ENCODE results near the gene PCDHGA11.
A peak's percentile ranks its signal among the peaks of the same experiment; 100 is the strongest.
"Not testable (repeated sequence)": the region's sequence is repeated elsewhere in the genome, so short reads cannot be mapped to it uniquely, and the experiment has no call there.

Gene PCDHGA11

DNA sequence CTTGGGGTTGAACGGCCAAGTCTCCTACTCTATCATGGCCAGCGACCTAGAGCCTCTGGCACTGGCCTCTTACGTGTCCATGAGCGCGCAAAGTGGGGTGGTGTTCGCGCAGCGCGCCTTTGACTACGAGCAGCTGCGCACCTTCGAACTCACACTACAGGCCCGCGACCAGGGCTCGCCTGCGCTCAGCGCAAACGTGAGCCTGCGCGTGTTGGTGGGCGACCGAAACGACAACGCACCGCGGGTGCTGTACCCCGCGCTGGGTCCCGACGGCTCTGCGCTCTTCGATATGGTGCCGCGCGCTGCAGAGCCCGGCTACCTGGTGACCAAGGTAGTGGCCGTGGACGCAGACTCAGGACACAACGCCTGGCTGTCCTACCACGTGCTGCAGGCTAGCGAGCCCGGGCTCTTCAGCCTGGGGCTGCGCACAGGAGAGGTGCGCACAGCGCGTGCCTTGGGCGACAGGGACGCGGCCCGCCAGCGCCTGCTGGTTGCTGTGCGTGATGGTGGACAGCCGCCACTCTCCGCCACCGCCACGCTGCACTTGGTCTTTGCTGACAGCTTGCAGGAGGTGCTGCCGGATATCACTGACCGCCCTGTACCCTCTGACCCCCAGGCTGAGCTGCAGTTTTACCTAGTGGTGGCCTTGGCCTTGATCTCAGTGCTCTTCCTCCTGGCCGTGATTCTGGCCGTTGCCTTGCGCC, 21.1 kb upstream of the PCDHGA11 start:
- no peak for DNase-seq

DNA sequence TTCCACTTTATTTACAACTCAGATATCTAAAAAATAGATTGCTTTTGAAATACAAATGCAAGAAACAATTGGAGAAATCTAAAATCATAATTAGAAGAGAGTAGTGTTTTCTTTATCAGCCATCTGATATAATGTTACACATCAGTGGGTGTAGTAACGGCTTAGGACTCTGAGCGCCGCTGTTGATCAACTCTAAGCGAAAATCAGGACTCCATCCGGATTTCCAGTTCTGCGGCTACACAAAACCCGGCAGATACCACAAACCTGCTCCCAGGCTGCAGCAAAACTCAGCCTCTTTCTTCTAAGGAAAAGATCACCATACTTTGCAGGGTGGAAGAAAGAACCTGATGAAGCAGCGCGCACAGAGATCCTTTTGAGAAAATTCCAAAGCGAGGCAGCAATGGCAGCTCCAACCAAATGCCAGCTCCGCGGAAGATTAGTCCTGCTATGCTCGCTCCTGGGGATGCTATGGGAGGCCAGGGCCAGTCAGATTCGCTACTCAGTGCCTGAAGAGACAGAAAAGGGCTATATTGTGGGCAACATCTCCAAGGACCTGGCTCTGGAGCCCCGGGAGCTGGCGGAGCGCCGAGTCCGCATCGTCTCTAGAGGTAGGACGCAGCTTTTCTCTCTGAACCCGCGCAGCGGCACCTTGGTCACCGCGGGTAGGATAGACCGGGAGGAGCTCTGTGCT, 18.2 kb upstream of the PCDHGA11 start, which contains the start of gene PCDHGA9:
TSS of gene PCDHGA9 (plus strand) at position 226 of the 691 bp plus-strand sequence. CDS start at position 401, 175 bp downstream.
- DNase-seq, result no peak

DNA sequence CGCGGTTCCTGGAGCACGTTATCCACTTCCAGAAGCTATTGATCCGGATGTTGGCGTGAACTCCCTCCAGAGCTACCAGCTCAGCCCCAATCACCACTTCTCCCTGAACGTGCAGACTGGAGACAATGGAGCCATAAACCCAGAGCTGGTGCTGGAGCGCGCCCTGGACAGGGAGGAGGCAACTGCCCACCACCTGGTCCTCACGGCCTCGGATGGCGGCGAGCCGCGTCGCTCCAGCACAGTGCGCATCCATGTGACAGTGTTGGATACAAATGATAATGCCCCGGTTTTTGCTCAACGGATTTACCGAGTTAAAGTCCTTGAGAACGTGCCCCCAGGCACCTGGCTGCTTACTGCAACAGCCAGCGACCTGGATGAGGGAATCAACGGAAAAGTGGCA, 17.5 kb upstream of the PCDHGA11 start:
- no peak for DNase-seq

DNA sequence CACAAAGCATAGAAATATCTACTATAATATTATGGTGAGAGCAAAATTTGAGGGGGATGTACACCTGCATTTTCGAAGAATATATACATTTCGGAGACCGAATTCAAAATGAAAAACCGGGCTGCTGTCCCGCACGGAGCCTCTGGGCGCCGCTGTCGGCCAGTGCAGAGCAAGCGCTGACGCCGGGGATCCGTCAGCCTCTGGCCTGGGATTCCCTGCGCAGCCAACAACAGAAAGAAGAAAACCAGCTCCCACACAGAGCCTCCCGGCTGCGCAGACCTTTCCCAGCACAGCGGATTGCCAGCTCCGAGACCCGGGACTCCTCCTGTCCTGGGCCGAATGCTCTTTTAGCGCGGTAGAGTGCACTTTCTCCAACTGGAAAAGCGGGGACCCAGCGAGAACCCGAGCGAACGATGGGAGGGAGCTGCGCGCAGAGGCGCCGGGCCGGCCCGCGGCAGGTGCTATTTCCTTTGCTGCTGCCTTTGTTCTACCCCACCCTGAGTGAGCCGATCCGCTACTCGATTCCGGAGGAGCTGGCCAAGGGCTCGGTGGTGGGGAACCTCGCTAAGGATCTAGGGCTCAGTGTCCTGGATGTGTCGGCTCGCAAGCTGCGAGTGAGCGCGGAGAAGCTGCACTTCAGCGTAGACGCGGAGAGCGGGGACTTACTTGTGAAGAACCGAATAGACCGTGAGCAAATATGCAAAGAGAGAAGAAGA, 12.9 kb upstream of the PCDHGA11 start, which contains the start of gene PCDHGB6:
TSS of gene PCDHGB6 (plus strand) at position 232 of the 716 bp plus-strand sequence. CDS start at position 414, 182 bp downstream.
- not testable (repeated sequence) for DNase-seq

DNA sequence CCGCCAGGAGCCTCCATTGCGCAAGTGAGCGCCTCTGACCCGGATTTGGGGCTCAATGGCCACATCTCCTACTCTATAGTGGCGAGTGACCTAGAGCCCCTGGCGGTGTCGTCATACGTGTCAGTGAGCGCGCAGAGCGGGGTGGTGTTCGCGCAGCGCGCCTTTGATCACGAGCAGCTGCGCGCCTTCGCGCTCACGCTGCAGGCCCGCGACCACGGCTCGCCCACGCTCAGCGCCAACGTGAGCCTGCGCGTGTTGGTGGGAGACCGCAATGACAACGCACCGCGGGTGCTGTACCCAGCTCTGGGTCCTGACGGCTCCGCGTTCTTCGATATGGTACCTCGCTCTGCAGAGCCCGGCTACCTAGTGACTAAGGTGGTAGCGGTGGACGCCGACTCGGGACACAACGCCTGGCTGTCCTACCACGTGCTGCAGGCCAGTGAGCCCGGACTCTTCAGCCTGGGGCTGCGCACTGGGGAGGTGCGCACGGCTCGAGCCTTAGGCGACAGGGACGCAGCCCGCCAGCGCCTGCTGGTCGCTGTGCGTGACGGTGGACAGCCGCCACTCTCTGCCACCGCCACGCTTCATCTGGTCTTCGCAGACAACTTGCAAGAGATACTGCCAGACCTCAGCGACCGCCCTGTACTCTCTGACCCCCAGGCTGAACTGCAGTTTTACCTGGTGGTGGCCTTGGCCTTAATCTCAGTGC, 11.1 kb upstream of the PCDHGA11 start:
- no peak for DNase-seq

DNA sequence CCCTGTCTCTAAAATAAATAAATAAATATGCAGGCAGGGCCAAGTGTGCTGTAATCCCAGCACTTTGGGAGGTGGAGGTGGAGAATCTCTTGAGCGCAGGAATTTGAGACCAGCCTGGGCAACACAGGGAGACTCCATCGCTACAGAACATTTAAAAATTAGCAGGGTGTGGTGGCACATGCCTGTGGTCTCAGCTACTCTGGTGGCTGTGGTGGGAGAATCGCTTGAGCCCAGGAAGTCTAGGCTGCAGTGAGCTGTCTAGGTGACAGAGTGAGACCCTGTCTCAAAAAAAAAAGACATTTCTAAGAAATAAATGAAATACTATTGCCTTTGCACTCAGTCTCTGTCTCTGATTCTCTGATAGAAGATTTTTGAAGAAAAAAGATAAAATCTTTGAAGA, 9.3 kb upstream of the PCDHGA11 start:
- no peak for DNase-seq

DNA sequence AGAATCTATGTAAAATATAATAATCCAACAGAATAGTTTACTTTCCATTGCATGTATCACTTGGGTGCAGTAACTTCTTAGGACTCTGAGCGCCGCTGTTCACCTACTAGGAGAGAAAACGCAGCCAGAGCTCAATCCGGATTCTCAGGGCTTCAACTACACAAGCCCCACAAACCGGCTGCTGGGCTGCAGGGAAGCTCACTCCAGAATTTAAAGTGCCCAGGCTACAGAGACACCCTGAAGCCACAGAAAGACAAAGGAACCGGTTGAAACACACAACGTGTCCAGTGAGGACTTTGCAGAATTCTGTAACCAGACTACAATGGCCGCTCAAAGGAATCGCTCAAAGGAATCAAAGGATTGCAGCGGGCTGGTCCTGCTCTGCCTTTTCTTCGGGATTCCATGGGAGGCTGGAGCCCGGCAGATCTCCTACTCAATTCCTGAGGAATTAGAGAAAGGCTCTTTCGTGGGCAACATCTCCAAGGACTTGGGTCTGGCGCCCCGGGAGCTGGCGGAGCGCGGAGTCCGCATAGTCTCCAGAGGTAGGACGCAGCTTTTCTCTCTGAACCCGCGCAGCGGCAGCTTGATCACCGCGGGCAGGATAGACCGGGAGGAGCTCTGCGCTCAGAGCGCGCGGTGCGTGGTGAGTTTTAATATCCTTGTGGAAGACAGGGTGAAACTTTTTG, 7.9 kb upstream of the PCDHGA11 start, which contains the start of gene PCDHGA10:
TSS of gene PCDHGA10 (plus strand) at position 134 of the 686 bp plus-strand sequence. CDS start at position 323, 189 bp downstream.
- DNase-seq, result peak; percentile 30

DNA sequence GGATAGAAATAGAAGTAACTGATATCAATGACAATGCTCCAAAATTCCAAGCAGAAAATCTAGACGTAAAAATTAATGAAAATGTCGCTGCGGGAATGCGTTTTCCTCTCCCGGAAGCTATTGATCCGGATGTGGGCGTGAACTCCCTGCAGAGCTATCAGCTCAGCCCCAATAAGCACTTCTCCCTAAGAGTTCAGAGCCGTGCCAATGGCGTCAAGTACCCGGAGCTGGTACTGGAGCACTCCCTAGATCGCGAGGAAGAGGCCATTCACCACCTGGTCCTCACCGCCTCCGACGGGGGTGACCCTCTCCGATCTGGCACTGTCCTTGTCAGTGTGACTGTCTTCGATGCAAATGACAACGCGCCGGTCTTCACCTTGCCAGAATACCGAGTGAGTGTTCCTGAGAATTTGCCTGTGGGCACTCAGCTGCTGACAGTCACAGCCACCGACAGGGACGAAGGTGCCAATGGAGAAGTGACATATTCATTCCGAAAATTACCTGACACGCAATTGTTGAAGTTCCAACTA, 7.2 kb upstream of the PCDHGA11 start:
- no peak for DNase-seq

DNA sequence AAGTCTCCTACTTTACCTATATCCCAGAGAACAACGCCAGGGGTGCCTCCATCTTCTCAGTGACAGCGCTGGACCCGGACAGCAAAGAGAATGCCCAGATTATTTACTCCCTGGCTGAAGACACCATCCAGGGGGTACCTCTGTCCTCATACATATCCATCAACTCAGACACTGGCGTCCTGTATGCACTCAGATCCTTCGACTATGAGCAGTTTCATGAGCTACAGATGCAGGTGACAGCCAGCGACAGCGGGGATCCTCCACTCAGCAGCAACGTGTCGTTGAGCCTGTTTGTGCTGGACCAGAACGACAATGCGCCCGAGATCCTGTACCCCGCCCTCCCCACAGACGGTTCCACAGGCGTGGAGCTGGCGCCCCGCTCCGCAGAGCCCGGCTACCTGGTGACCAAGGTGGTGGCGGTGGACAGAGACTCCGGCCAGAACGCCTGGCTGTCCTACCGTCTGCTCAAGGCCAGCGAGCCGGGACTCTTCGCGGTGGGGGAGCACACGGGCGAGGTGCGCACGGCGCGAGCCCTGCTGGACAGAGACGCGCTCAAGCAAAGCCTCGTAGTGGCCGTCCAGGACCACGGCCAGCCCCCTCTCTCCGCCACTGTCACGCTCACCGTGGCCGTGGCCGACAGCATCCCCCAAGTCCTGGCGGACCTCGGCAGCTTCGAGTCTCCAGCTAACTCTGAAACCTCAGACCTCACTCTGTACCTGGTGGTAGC, 6.1 kb upstream of the PCDHGA11 start:
- DNase-seq, result not testable (repeated sequence)

DNA sequence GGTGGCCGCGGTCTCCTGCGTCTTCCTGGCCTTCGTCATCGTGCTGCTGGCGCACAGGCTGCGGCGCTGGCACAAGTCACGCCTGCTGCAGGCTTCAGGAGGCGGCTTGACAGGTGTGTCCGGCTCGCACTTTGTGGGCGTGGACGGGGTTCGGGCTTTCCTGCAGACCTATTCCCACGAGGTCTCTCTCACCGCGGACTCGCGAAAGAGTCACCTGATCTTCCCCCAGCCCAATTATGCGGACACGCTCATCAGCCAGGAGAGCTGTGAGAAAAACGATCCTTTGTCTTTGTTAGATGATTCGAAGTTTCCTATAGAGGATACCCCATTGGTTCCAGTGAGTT, 5.6 kb upstream of the PCDHGA11 start:
- DNase-seq, result not testable (repeated sequence)

DNA sequence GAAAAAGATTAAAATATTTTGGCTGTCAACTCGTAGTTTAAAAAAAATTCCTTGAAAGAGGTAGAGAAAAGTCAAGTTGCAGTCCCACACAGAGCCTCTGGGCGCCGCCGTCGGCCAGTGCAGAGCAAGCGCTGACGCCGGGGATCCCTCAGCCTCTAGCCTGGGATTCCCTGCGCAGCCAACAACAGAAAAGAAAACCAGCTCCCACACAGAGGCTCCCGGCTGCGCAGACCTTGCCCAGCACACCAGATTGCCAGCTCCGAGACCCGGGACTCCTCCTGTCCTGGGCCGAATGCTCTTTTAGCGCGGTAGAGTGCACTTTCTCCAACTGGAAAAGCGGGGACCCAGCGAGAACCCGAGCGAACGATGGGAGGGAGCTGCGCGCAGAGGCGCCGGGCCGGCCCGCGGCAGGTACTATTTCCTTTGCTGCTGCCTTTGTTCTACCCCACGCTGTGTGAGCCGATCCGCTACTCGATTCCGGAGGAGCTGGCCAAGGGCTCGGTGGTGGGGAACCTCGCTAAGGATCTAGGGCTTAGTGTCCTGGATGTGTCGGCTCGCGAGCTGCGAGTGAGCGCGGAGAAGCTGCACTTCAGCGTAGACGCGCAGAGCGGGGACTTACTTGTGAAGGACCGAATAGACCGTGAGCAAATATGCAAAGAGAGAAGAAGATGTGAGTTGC, 3.2 kb upstream of the PCDHGA11 start, which contains the start of gene PCDHGB7:
TSS of gene PCDHGB7 (plus strand) at position 184 of the 679 bp plus-strand sequence. CDS start at position 367, 183 bp downstream.
- DNase-seq, result peak; percentile 70

DNA sequence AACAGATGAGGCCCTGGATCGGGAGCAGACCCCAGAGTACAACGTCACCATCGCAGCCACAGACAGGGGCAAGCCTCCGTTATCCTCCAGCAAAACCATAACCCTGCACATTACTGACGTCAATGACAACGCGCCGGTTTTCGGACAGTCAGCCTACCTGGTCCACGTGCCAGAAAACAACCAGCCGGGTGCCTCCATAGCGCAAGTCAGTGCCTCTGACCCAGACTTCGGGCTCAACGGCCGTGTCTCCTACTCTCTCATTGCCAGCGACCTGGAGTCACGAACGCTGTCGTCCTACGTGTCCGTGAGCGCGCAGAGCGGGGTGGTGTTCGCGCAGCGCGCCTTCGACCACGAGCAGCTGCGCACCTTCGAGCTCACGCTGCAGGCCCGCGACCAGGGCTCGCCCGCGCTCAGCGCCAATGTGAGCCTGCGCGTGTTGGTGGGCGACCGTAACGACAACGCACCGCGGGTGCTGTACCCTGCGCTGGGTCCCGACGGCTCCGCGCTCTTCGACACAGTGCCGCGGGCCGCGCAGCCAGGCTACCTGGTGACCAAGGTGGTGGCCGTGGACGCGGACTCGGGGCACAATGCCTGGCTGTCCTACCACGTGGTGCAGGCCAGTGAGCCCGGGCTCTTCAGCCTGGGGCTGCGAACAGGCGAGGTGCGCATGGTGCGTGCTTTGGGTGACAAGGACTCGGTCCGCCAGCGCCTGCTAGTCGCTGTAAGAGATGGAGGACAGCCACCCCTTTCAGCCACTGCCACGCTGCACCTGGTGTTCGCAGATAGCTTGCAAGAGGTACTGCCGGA, 1.6 kb upstream of the PCDHGA11 start:
- DNase-seq, result no peak

DNA sequence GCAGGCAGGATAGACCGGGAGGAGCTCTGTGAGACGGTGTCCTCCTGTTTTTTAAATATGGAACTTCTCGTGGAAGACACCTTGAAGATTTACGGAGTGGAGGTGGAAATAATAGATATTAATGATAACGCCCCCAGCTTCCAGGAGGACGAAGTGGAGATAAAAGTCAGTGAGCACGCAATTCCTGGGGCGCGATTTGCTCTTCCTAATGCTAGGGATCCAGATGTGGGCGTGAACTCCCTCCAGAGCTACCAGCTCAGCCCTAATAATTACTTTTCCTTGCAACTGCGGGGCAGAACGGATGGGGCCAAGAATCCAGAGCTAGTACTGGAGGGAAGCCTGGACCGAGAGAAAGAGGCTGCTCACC, 621 bp downstream of the PCDHGA11 start:
- no peak for DNase-seq

DNA sequence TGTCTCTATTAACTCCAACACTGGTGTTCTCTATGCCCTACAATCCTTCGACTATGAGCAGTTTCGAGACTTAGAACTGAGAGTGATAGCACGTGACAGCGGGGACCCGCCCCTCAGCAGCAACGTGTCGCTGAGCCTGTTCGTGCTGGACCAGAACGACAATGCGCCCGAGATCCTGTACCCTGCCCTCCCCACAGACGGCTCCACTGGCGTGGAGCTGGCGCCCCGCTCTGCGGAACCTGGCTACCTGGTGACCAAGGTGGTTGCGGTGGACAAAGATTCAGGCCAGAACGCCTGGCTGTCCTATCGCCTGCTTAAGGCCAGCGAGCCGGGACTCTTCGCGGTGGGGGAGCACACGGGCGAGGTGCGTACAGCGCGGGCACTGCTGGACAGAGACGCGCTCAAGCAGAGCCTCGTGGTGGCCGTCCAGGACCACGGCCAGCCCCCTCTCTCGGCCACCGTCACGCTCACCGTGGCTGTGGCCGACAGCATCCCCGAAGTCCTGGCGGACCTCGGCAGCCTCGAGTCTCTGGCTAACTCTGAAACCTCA, 2.0 kb downstream of the PCDHGA11 start:
- no peak for DNase-seq

DNA sequence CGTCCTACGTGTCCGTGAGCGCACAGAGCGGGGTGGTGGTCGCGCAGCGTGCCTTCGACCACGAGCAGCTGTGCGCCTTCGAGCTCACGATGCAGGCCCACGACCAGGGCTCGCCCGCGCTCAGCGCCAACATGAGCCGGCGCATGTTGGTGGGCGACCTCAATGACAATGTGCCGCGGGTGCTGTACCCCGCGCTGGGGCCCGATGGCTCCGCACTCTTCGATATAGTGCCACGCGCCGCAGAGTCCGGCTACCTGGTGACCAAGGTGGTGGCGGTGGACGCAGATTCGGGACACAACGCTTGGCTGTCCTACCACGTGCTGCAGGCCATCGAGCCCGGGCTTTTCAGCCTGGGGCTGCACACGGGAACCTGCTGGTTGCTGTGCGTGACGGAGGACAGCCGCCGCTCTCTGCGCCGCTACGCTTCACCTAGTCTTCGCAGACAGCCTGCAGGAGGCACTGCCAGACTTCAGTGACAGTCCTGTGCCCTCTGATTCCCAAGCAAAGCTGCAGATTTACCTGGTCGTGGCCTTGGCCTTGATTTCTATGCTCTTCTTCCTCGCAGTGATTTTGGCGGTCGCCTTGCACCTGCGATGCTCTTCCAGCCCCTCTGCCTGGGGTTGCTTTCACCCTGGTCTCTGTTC, 7.1 kb downstream of the PCDHGA11 start:
- no peak for DNase-seq

DNA sequence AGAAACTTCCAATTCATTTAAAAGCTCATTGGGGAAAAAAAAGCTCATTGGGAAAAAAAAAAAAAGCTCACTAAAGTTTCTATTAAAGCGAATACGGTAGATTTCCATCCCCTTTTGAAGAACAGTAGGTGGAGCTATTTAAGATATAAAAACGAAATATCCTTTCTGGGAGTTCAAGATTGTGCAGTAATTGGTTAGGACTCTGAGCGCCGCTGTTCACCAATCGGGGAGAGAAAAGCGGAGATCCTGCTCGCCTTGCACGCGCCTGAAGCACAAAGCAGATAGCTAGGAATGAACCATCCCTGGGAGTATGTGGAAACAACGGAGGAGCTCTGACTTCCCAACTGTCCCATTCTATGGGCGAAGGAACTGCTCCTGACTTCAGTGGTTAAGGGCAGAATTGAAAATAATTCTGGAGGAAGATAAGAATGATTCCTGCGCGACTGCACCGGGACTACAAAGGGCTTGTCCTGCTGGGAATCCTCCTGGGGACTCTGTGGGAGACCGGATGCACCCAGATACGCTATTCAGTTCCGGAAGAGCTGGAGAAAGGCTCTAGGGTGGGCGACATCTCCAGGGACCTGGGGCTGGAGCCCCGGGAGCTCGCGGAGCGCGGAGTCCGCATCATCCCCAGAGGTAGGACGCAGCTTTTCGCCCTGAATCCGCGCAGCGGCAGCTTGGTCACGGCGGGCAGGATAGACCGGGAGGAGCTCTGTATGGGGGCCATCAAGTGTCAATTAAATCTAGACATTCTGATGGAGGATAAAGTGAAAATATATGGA, 9.7 kb downstream of the PCDHGA11 start, which contains the start of gene PCDHGA12:
TSS of gene PCDHGA12 (plus strand) at position 176 of the 782 bp plus-strand sequence. CDS start at position 429, 253 bp downstream.
- DNase-seq, result no peak

DNA sequence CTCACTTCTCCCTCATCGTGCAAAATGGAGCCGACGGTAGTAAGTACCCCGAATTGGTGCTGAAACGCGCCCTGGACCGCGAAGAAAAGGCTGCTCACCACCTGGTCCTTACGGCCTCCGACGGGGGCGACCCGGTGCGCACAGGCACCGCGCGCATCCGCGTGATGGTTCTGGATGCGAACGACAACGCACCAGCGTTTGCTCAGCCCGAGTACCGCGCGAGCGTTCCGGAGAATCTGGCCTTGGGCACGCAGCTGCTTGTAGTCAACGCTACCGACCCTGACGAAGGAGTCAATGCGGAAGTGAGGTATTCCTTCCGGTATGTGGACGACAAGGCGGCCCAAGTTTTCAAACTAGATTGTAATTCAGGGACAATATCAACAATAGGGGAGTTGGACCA, 10.4 kb downstream of the PCDHGA11 start:
- DNase-seq, result no peak

DNA sequence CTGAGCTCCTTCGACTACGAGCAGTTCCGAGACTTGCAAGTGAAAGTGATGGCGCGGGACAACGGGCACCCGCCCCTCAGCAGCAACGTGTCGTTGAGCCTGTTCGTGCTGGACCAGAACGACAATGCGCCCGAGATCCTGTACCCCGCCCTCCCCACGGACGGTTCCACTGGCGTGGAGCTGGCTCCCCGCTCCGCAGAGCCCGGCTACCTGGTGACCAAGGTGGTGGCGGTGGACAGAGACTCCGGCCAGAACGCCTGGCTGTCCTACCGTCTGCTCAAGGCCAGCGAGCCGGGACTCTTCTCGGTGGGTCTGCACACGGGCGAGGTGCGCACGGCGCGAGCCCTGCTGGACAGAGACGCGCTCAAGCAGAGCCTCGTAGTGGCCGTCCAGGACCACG, 11.5 kb downstream of the PCDHGA11 start:
- DNase-seq, result not testable (repeated sequence)

Data from NCI-H1436 (cell line).